Activated naive CD8-positive, alpha-beta T cell treated with anti-CD3 and anti-CD28 coated beads, Interleukin-2, amount 10 ng/mL, durations not matched to agents 7 days and 5 days (primary cell): Measurements from ENCODE around the gene ZSCAN5B. TPM values are rescaled to one million over a fixed set of nuclear protein-coding genes. Genes with fewer than 3 reads are reported as not detected.
"Not testable (repeated sequence)": the region's sequence is repeated elsewhere in the genome, so short reads cannot be mapped to it uniquely, and the experiment has no call there.

ENCODE experiments used
- ATAC-seq: fragments of 150-1000 bp; cut with Tn5 transposase; one replicate; pipeline ENCODE4 v1.10.0; 2021; ENCODE audit warnings: low read depth, moderate library complexity
- POLR2A ChIA-PET: fragments of 350-600 bp; sonication (Branson Sonifier 250); formaldehyde crosslinking; loops from one replicate; lab custom pipeline; 2021; ENCODE audit warnings: antibody characterized with exemption; lab: Charles Lee
- DNase-seq: peaks from one replicate; pipeline ENCODE4 v3.0.0; 2021
- H3K27ac Mint-ChIP-seq: one replicate; pipeline ENCODE4 v1.8.0; 2022; ENCODE audit warnings: mild to moderate bottlenecking, mixed read lengths
- H3K27me3 Mint-ChIP-seq: one replicate; pipeline ENCODE4 v1.8.0; 2022; ENCODE audit warnings: mild to moderate bottlenecking, moderate library complexity, mixed read lengths
- H3K36me3 Mint-ChIP-seq: one replicate; pipeline ENCODE4 v1.8.0; 2021; ENCODE audit warnings: mild to moderate bottlenecking, mixed read lengths
- H3K4me1 Mint-ChIP-seq: one replicate; pipeline ENCODE4 v1.8.0; 2021; ENCODE audit warnings: mixed read lengths
- H3K4me3 Mint-ChIP-seq: one replicate; pipeline ENCODE4 v1.8.0; 2022; ENCODE audit warnings: mild to moderate bottlenecking, moderate library complexity, mixed read lengths
- H3K9me3 Mint-ChIP-seq: one replicate; pipeline ENCODE4 v1.8.0; 2021; ENCODE audit warnings: mixed read lengths
- total RNA-seq, 2 experiments: library from RNA; stranded (reverse); gene quantifications; one replicate each; pipeline ENCODE4 v1.2.3, GENCODE V29; 2021

ZSCAN5B gene
- under 1 TPM in 1 of 2 experiments, not detected in 1; 0.20 TPM for total RNA-seq

GRCh38 chr19:56197646-56198045 is at the start of gene ZSCAN5B:
Gene ZSCAN5B, minus strand, starts transcription at chr19:56197783. Its CDS starts 4,731 bp downstream, at chr19:56193052.
- H3K36me3 Mint-ChIP-seq = not testable (repeated sequence)

GRCh38 chr19:56245764-56246163 is 48.2 kb upstream of the ZSCAN5B start:
- POLR2A ChIA-PET, H3K4me3 Mint-ChIP-seq, H3K4me1 Mint-ChIP-seq, H3K27me3 Mint-ChIP-seq, H3K9me3 Mint-ChIP-seq, H3K36me3 Mint-ChIP-seq, ATAC-seq, DNase-seq, H3K27ac Mint-ChIP-seq: not testable (repeated sequence)

More at GRCh38 chr19:56197646-56198045, at the start of gene ZSCAN5B:
- H3K4me1 Mint-ChIP-seq, ATAC-seq, POLR2A ChIA-PET, DNase-seq, H3K27ac Mint-ChIP-seq, H3K4me3 Mint-ChIP-seq, H3K27me3 Mint-ChIP-seq, H3K9me3 Mint-ChIP-seq: not testable (repeated sequence)

- no peaks in the 10 kb centered on the region for H3K9me3 Mint-ChIP-seq
- no peak overlapping the region for H3K4me3 Mint-ChIP-seq
- POLR2A ChIA-PET = no interaction called here
- no peaks in the 10 kb centered on the region for H3K4me1 Mint-ChIP-seq
- DNase-seq (no peak), ATAC-seq (no peak)
- no peaks in the 10 kb centered on the region for H3K36me3 Mint-ChIP-seq
- no peak overlapping the region for H3K27ac Mint-ChIP-seq
- no peaks in the 10 kb centered on the region for H3K27me3 Mint-ChIP-seq
Measured at GRCh38 chr19:56245121-56245740, 47.6 kb upstream of the ZSCAN5B start.

- POLR2A ChIA-PET = no interaction called here
- Mint-ChIP-seq H3K27me3 (peaks cover 2% of the 10 kb centered on the region), H3K36me3 (no peaks in the 10 kb centered on the region), H3K4me1 (no peaks in the 10 kb centered on the region), H3K4me3 (no peak overlapping the region), H3K27ac (no peak overlapping the region), H3K9me3 (no peaks in the 10 kb centered on the region)
- ATAC-seq (no peak), DNase-seq (no peak)
Measured at GRCh38 chr19:56223481-56223880, 25.9 kb upstream of the ZSCAN5B start.

- no peak overlapping the region for H3K27ac Mint-ChIP-seq
- H3K4me1 Mint-ChIP-seq = peaks cover 2% of the 10 kb centered on the region
- no peaks in the 10 kb centered on the region for H3K9me3 Mint-ChIP-seq
- DNase-seq (no peak), ATAC-seq (no peak)
- H3K4me3 Mint-ChIP-seq = no peak overlapping the region
- H3K27me3 Mint-ChIP-seq = peaks cover 4% of the 10 kb centered on the region
- H3K36me3 Mint-ChIP-seq = no peaks in the 10 kb centered on the region
- POLR2A ChIA-PET = no interaction called here
Measured at GRCh38 chr19:56222901-56223300, 25.3 kb upstream of the ZSCAN5B start.

- no peak for DNase-seq
- no peaks in the 10 kb centered on the region for H3K9me3 Mint-ChIP-seq
- no peak for ATAC-seq
- peaks cover 7% of the 10 kb centered on the region for H3K27me3 Mint-ChIP-seq
- POLR2A ChIA-PET = no interaction called here
- no peaks in the 10 kb centered on the region for H3K36me3 Mint-ChIP-seq
- H3K27ac Mint-ChIP-seq = no peak overlapping the region
- H3K4me1 Mint-ChIP-seq = peaks cover 6% of the 10 kb centered on the region
- no peak overlapping the region for H3K4me3 Mint-ChIP-seq
Measured at GRCh38 chr19:56221851-56222250, 24.3 kb upstream of the ZSCAN5B start.

GRCh38 chr19:56221442-56221841 is 23.9 kb upstream of the ZSCAN5B start:
- H3K4me1 Mint-ChIP-seq, DNase-seq, ATAC-seq, H3K36me3 Mint-ChIP-seq, H3K27me3 Mint-ChIP-seq, H3K4me3 Mint-ChIP-seq, H3K27ac Mint-ChIP-seq, H3K9me3 Mint-ChIP-seq, POLR2A ChIA-PET: not testable (repeated sequence)

GRCh38 chr19:56218961-56219360 is 21.4 kb upstream of the ZSCAN5B start:
- H3K4me1 Mint-ChIP-seq = peaks cover 8% of the 10 kb centered on the region
- no peak for DNase-seq
- H3K27ac Mint-ChIP-seq = no peak overlapping the region
- ATAC-seq = no peak
- H3K36me3 Mint-ChIP-seq = no peaks in the 10 kb centered on the region
- no peaks in the 10 kb centered on the region for H3K9me3 Mint-ChIP-seq
- H3K4me3 Mint-ChIP-seq = no peak overlapping the region
- POLR2A ChIA-PET = no interaction called here
- H3K27me3 Mint-ChIP-seq = peaks cover 19% of the 10 kb centered on the region

GRCh38 chr19:56217039-56217949 is 19.7 kb upstream of the ZSCAN5B start:
- Mint-ChIP-seq H3K9me3 (no peaks in the 10 kb centered on the region), H3K27me3 (peaks cover 19% of the 10 kb centered on the region), H3K27ac (no peak overlapping the region), H3K36me3 (no peaks in the 10 kb centered on the region), H3K4me1 (peaks cover 8% of the 10 kb centered on the region), H3K4me3 (peak overlapping the region; percentile 70)
- DNase-seq (peak; percentile 39), ATAC-seq (peak; percentile 77)
- POLR2A ChIA-PET = no interaction called here

- no peak overlapping the region for H3K27ac Mint-ChIP-seq
- DNase-seq (no peak), ATAC-seq (no peak)
- POLR2A ChIA-PET = no interaction called here
- H3K4me1 Mint-ChIP-seq = peaks cover under 1% of the 10 kb centered on the region
- H3K36me3 Mint-ChIP-seq = no peaks in the 10 kb centered on the region
- H3K4me3 Mint-ChIP-seq = no peak overlapping the region
- H3K27me3 Mint-ChIP-seq = peaks cover 13% of the 10 kb centered on the region
- no peaks in the 10 kb centered on the region for H3K9me3 Mint-ChIP-seq
Measured at GRCh38 chr19:56211718-56212117, 14.1 kb upstream of the ZSCAN5B start.

GRCh38 chr19:56210036-56210435 is 12.5 kb upstream of the ZSCAN5B start:
- DNase-seq, H3K36me3 Mint-ChIP-seq, H3K4me1 Mint-ChIP-seq, H3K9me3 Mint-ChIP-seq, H3K27me3 Mint-ChIP-seq, POLR2A ChIA-PET, H3K27ac Mint-ChIP-seq, H3K4me3 Mint-ChIP-seq, ATAC-seq: not testable (repeated sequence)

GRCh38 chr19:56209091-56209490 is 11.5 kb upstream of the ZSCAN5B start:
- Mint-ChIP-seq H3K27me3 (peaks cover 6% of the 10 kb centered on the region), H3K4me1 (no peaks in the 10 kb centered on the region), H3K9me3 (no peaks in the 10 kb centered on the region), H3K4me3 (no peak overlapping the region), H3K27ac (no peak overlapping the region), H3K36me3 (no peaks in the 10 kb centered on the region)
- ATAC-seq (no peak), DNase-seq (no peak)
- POLR2A ChIA-PET = no interaction called here

- ATAC-seq, DNase-seq, H3K27me3 Mint-ChIP-seq: not testable (repeated sequence)
Measured at GRCh38 chr19:56207581-56207980, 10.0 kb upstream of the ZSCAN5B start.

GRCh38 chr19:56201973-56202372 is 4.4 kb upstream of the ZSCAN5B start, which contains the start of gene ZSCAN5C:
Gene ZSCAN5C, plus strand, starts transcription at chr19:56202273. Its CDS starts 3,641 bp downstream, at chr19:56205914.
- DNase-seq = no peak
- no peak for ATAC-seq
- H3K9me3 Mint-ChIP-seq = no peaks in the 10 kb centered on the region
- H3K4me3 Mint-ChIP-seq = no peak within 1 kb of the TSS
- no peak within 1 kb of the TSS for H3K27ac Mint-ChIP-seq
- H3K27me3 Mint-ChIP-seq = peaks cover 10% of the 10 kb centered on the region
- POLR2A ChIA-PET = no interaction called here
- no peaks in the 10 kb centered on the region for H3K4me1 Mint-ChIP-seq
- H3K36me3 Mint-ChIP-seq = no peaks in the 10 kb centered on the region

More at GRCh38 chr19:56207581-56207980, 10.0 kb upstream of the ZSCAN5B start:
- H3K9me3 Mint-ChIP-seq, H3K4me1 Mint-ChIP-seq, H3K4me3 Mint-ChIP-seq, H3K27ac Mint-ChIP-seq, POLR2A ChIA-PET, H3K36me3 Mint-ChIP-seq: not testable (repeated sequence)
